ENCODE data around the gene SLC26A2.

The SLC26A2 gene

DNA sequence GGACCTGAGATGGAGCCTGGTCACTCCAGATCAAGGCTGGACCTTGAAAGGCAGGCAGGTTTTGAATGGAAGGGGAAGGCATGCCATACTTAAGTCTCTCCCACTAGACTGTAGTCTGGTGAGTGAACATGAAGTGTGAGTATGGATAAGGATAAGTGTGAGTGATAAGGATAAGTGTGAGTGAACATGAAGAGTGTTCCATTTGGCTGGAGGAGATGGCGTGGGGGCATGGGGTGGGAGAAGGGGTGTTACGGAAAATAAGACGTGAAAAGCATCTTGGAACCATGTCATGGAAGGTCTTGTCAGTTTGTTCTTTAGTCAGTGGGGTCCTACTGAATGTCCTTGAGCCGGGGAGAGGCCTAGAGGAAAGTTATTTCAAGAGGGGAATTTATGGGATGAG is 72.8 kb downstream of the SLC26A2 start:
- in situ Hi-C loops (cut with MboI; ENCODE audit: low sequenced_read_pairs) = no loop called here

DNA sequence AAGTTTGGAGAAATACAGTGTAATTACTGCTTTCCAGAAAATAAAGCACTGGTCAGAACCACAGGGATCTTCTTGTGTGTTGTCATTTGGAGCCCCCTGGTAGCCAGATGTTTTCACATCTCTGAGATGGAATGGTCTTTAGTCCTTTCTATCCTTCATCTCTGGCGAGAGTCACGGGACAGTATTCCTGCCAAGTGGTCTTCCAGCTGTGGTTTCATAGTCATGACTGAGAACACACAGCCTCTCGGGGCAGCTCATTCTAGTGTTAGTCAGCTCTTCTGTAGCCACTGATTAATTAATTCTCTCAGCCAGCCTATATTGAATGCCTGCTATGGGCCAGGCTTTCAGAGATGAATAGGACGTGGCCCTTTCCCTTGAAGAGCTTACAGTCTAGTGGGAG is 74.1 kb downstream of the SLC26A2 start:
- in situ Hi-C loops (cut with MboI; ENCODE audit: low sequenced_read_pairs) = no loop called here

GRCh38 chr5:150035139-150035895 is 74.8 kb downstream of the SLC26A2 start:
- in situ Hi-C loops (cut with MboI; ENCODE audit: low sequenced_read_pairs) = no loop called here

DNA sequence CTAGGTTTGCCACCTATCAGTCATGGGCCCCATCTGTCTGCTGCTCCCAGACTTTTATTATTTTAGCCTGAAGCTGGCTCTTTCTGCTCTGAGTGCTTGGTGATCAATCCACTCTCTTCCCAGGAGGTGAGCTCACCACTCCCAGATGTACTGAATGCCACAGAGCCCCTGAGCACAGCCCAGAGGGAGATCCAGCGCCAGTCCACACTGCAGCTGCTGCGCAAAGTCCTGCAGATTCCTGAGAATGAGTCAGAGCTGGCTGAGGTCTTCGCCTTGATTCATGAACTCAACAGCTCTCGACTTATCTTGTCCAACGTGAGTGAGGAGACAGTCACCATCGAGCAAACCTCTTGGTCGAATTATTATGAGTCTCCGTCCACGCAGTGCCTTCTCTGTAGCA is 76.0 kb downstream of the SLC26A2 start:
- in situ Hi-C loops (cut with MboI; ENCODE audit: low sequenced_read_pairs) = no loop called here

Measured in HL-60/S4 treated with retinoic acid at 250 ng/mL for 4 days and 3 days (cell line).